AG04449 (cell line): Measurements from ENCODE around the gene PPID.

Experiments used
- CTCF ChIA-PET: fragments of 350-600 bp; formaldehyde crosslinking; extraction: SDS; loops from one replicate; lab custom pipeline; 2021; ENCODE audit warnings: antibody characterized with exemption; lab: Yijun Ruan, JAX
- POLR2A ChIA-PET: fragments of 400-600, 350-600 bp; formaldehyde crosslinking; extraction: SDS; loops from one replicate; lab custom pipeline; 2020; ENCODE audit warnings: antibody characterized with exemption, inconsistent platforms; lab: Yijun Ruan, JAX
- DNase-seq: peaks from one replicate; pipeline ENCODE4 v3.0.0-alpha.2; 2010; ENCODE audit warnings: low read depth, low spot score
- H3K4me3 ChIP-seq: 2 replicates; pipeline ENCODE4 v1.5.1; 2011; ENCODE audit warnings: low read depth, mild to moderate bottlenecking, control low read depth, low read length
- CTCF ChIP-seq: IDR thresholded peaks from one replicate; pipeline ENCODE4 v1.5.1; 2011; ENCODE audit warnings: mild to moderate bottlenecking, moderate library complexity, low read length, control low read depth, inconsistent platforms; ENCODE audit not compliant: insufficient read depth; ENCODE audit errors: missing control alignments

The PPID gene

DNA sequence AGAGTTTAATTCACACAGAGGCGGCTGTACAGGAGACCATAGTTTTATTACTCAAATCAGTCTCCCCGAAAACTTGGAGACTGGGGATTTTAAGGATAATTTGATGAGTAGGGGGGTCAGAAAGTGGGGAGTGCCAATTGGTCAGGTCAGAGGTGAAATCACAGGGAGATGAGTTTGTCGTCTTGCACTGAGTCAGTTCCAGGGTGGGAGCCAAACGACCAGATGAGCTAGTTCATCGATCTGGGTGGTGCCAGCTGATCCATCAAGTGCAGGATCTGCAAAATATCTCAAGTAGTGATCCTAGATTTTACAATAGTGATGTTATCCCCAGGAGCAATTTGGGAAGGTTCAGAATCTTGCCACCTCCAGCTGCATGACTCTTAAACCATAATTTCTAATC lies 47.1 kb downstream of the PPID start:
- POLR2A ChIA-PET, result no interaction called here
- CTCF ChIA-PET, result no interaction called here
- DNase-seq, result no peak
- TF ChIP-seq CTCF, result no peak
- H3K4me3 ChIP-seq, result no peak overlapping the region

DNA sequence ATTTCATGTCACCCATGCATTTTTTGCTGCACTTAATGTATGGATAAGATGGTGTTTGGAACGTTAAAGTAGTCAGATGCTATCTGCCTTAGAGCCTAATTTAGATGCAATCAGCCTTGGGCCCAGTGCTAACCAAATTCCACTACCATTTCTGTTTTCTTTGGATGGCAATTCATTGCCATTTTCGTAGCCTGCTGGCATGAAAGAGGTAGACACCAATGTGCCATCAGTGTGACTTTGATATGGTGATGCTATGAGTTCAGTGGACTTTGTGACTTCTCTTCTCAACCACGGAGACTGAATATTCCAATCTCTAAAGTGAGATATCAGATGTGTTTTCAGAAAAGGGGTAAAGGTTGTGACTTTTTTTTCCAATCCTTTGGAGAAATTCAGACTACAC lies 49.6 kb downstream of the PPID start:
- ChIA-PET CTCF (no interaction called here), POLR2A (no interaction called here)
- no peak for TF ChIP-seq CTCF
- H3K4me3 ChIP-seq, result no peak overlapping the region
- DNase-seq, result no peak

- ChIA-PET POLR2A (no interaction called here), CTCF (interaction anchor here (0.7 to 3.4 kb wide), 4 partner anchors 8 to 417 kb away, joined by 3 to 14 read pairs (median 4); no protein-coding TSS in a partner anchor)
- peak within 1 kb of the TSS; percentile 89 for H3K4me3 ChIP-seq
- peak; percentile 96 for DNase-seq
- TF ChIP-seq CTCF, result peak; percentile 87
Observed at GRCh38 chr4:158671915-158672806, 51.0 kb downstream of the PPID start, which contains the start of gene ETFDH. TSS of gene ETFDH (plus strand) at chr4:158672296. CDS start at chr4:158672457, 161 bp downstream.

DNA sequence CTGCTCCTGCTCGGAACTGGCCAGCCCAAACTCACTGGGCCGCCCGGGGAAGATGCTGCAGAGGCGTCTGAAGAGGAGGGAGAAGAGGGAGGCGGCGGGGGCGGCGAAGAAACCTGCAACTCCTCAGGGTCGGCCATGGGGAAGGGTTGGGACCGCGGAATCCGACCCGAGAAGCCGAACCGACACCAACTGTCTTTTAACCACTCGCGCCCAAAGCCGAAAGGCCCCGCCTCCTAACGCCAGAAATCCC lies 51.6 kb downstream of the PPID start, which contains the start of gene C4orf46:
TSS of gene C4orf46 (minus strand) at position 223 of the 250 bp plus-strand sequence. CDS start at position 137, 86 bp downstream.
- peak within 1 kb of the TSS; percentile 89 for H3K4me3 ChIP-seq
- no peak for DNase-seq
- POLR2A ChIA-PET, result no interaction called here
- no peak for TF ChIP-seq CTCF
- CTCF ChIA-PET, result interaction anchor here (0.9 to 3.4 kb wide), 5 partner anchors 182 to 774 kb away, joined by 3 to 14 read pairs (median 3); no protein-coding TSS in a partner anchor

- DNase-seq, result peak; percentile 14
- ChIA-PET CTCF (interaction anchor here (0.9 to 3.4 kb wide), 7 partner anchors 182 to 775 kb away, joined by 3 to 14 read pairs (median 3); no protein-coding TSS in a partner anchor), POLR2A (interaction anchor here (0.8 kb wide), 1 partner anchor 424 kb away, joined by 3 read pairs; no protein-coding TSS in a partner anchor)
- H3K4me3 ChIP-seq, result peak overlapping the region; percentile 89
- TF ChIP-seq CTCF, result no peak
Observed at GRCh38 chr4:158670975-158671664, 52.1 kb downstream of the PPID start.

GRCh38 chr4:158669310-158669709 lies 53.9 kb downstream of the PPID start:
- ChIA-PET POLR2A (no interaction called here), CTCF (interaction anchor here (1.4 to 3.4 kb wide), 2 partner anchors 17 to 414 kb away, joined by 4 to 14 read pairs; no protein-coding TSS in a partner anchor)
- no peak for DNase-seq
- no peak for TF ChIP-seq CTCF
- no peak overlapping the region for H3K4me3 ChIP-seq
